Tibial nerve (tissue), 4 donors: ENCODE measurements around the gene OPN3. TPM values are rescaled to one million over a fixed set of nuclear protein-coding genes. Genes with fewer than 3 reads are reported as not detected.

ENCODE experiments used
- DNase-seq, 2 donors: peaks; one replicate each; pipeline ENCODE4 v3.0.0-alpha.2; 2019; ENCODE audit warnings: low spot score in 2 of 2
- H3K27ac ChIP-seq, 4 donors: fragments of 200-600 bp; sonication (generic) in 3 of 4; one replicate each; pipeline ENCODE4 v1.5.1; 2017 to 2019; ENCODE audit warnings: mild to moderate bottlenecking in 1 of 4
- H3K27me3 ChIP-seq, 2 donors: fragments of 200-600 bp; sonication (generic) in 1 of 2; one replicate each; pipeline versions ENCODE4 v1.5.1 to v1.6.0; 2017 to 2019
- H3K36me3 ChIP-seq, 3 donors: fragments of 200-600 bp; sonication (generic); one replicate each; pipeline ENCODE4 v1.5.1; 2018 to 2019
- H3K4me1 ChIP-seq, 4 donors: fragments of 200-600 bp; sonication (generic) in 3 of 4; one replicate each; pipeline ENCODE4 v1.5.1; 2017 to 2019
- H3K4me3 ChIP-seq, 4 donors: fragments of 200-600 bp; sonication (generic) in 3 of 4; one replicate each; pipeline ENCODE4 v1.5.1; 2017 to 2019; ENCODE audit warnings: mild to moderate bottlenecking in 1 of 4, moderate library complexity in 1 of 4
- H3K9me3 ChIP-seq, 4 donors: fragments of 200-600 bp; sonication (generic) in 3 of 4; one replicate each; pipeline ENCODE4 v1.5.1; 2017 to 2019
- EP300 ChIP-seq, 2 donors: sonication (generic); formaldehyde crosslinking; IDR thresholded peaks; one replicate each; pipeline ENCODE4 v1.6.1; 2017; ENCODE audit warnings: antibody characterized with exemption in 2 of 2, mild to moderate bottlenecking in 1 of 2
- POLR2A ChIP-seq, 2 donors: fragments of 450-650 bp; IDR thresholded peaks; one replicate each; pipeline ENCODE4 v1.6.1; 2017; ENCODE audit warnings: antibody characterized with exemption in 2 of 2, mild to moderate bottlenecking in 2 of 2, moderate library complexity in 2 of 2
- WGBS, 2 donors: methylation state at CpG; one replicate each; pipeline ENCODE4 v1.1.5; 2018; 5-methylcytosine and 5-hydroxymethylcytosine counted together
- total RNA-seq, 4 donors: library from RNA; depleted of rRNA; stranded (reverse); fragments of >200 nt; gene quantifications; one replicate each; pipeline ENCODE4 v1.1.0, GENCODE V29; 2016
- TF ChIP-seq, protein P1 (sequence below), 5 experiments: fragments of 200-600 bp in 3 of 5; fragments of 450-650 bp in 2 of 5; sonication (generic) in 3 of 5; IDR thresholded peaks; one replicate each; pipeline ENCODE4 v1.5.1; 2016 to 2019; ENCODE audit warnings: antibody characterized with exemption in 5 of 5, mild to moderate bottlenecking in 3 of 5, moderate library complexity in 2 of 5

The OPN3 gene
- total RNA-seq, 4 donors from 2014 or later, result 17.8 to 31.7 (median 19.7) TPM

GRCh38 chr1:241631674-241632073 lies 8.5 kb downstream of the OPN3 start:
- Histone ChIP-seq H3K4me1 (peaks cover 0 to 6% (median 2%) of the 10 kb centered on the region in 4 donors), H3K9me3 (no peaks in the 10 kb centered on the region), H3K27me3 (no peaks in the 10 kb centered on the region), H3K4me3 (no peak overlapping the region), H3K36me3 (peaks cover 0 to 12% (median 0%) of the 10 kb centered on the region in 3 donors), H3K27ac (no peak overlapping the region)
- DNase-seq, result no peak
- 83 to 93% methylated on average over 5 of the region's 5 CpGs for WGBS, 2 donors
- TF ChIP-seq EP300 (IDR thresholded peaks at IDR 0.05), result no peak
- TF ChIP-seq, protein P1, sequence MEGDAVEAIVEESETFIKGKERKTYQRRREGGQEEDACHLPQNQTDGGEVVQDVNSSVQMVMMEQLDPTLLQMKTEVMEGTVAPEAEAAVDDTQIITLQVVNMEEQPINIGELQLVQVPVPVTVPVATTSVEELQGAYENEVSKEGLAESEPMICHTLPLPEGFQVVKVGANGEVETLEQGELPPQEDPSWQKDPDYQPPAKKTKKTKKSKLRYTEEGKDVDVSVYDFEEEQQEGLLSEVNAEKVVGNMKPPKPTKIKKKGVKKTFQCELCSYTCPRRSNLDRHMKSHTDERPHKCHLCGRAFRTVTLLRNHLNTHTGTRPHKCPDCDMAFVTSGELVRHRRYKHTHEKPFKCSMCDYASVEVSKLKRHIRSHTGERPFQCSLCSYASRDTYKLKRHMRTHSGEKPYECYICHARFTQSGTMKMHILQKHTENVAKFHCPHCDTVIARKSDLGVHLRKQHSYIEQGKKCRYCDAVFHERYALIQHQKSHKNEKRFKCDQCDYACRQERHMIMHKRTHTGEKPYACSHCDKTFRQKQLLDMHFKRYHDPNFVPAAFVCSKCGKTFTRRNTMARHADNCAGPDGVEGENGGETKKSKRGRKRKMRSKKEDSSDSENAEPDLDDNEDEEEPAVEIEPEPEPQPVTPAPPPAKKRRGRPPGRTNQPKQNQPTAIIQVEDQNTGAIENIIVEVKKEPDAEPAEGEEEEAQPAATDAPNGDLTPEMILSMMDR (IDR thresholded peaks at IDR 0.05), result no peak
- no peak for TF ChIP-seq POLR2A (IDR thresholded peaks at IDR 0.05)

- Histone ChIP-seq H3K4me3 (no peak overlapping the region), H3K4me1 (peaks cover 0 to 3% (median 0%) of the 10 kb centered on the region in 4 donors), H3K27me3 (no peaks in the 10 kb centered on the region), H3K27ac (no peak overlapping the region), H3K9me3 (no peaks in the 10 kb centered on the region), H3K36me3 (peaks cover 0 to 12% (median 0%) of the 10 kb centered on the region in 3 donors)
- no peak for TF ChIP-seq EP300 (IDR thresholded peaks at IDR 0.05)
- WGBS, 2 donors, result 96 to 97% methylated on average over 2 of the region's 2 CpGs
- DNase-seq, result no peak
Measured at GRCh38 chr1:241630899-241631298, 9.3 kb downstream of the OPN3 start.

DNA sequence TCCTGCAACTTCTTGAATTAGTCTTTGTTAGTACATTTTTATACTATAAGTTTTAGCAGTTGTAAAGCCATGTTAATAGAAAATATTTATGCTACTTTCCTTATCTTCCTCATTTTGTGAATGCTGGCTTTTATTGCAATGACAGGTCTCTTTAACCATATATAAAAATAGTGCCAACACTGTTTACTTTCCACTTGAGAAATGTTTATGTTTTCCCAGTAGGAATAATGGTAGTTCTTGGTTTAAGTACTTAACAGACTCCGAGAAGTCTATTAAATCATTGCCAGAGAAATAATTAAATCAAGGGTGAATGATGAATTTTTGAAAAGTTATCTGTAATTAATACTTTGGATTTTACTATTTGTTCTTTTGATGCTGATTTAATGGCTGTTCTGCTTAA lies 9.7 kb downstream of the OPN3 start:
- H3K9me3 ChIP-seq, result no peaks in the 10 kb centered on the region
- H3K27ac ChIP-seq, result no peak overlapping the region
- H3K4me3 ChIP-seq, result no peak overlapping the region
- DNase-seq, result no peak
- peaks cover 0 to 9% (median 0%) of the 10 kb centered on the region in 3 donors for H3K36me3 ChIP-seq
- WGBS, 2 donors, result 76 to 93% methylated on average over 1 of the region's 1 CpG
- H3K4me1 ChIP-seq, result peaks cover 0 to 3% (median 0%) of the 10 kb centered on the region in 4 donors
- TF ChIP-seq, protein P1 (IDR thresholded peaks at IDR 0.05), result no peak
- no peak for TF ChIP-seq EP300 (IDR thresholded peaks at IDR 0.05)
- no peak for TF ChIP-seq POLR2A (IDR thresholded peaks at IDR 0.05)
- H3K27me3 ChIP-seq, result no peaks in the 10 kb centered on the region

- TF ChIP-seq POLR2A (IDR thresholded peaks at IDR 0.05), result no peak
- TF ChIP-seq, protein P1 (IDR thresholded peaks at IDR 0.05), result no peak
- no peak for TF ChIP-seq EP300 (IDR thresholded peaks at IDR 0.05)
- H3K4me3 ChIP-seq, result no peak overlapping the region
- no peak overlapping the region for H3K27ac ChIP-seq
- peaks cover 0 to 3% (median 0%) of the 10 kb centered on the region in 4 donors for H3K4me1 ChIP-seq
- H3K27me3 ChIP-seq, result no peaks in the 10 kb centered on the region
- H3K36me3 ChIP-seq, result peaks cover 0 to 4% (median 0%) of the 10 kb centered on the region in 3 donors
- H3K9me3 ChIP-seq, result no peaks in the 10 kb centered on the region
- DNase-seq, result no peak
Measured at GRCh38 chr1:241630005-241630404, 10.2 kb downstream of the OPN3 start.

- WGBS, 2 donors, result 40 to 49% methylated on average over 9 of the region's 9 CpGs
- H3K27me3 ChIP-seq, result no peaks in the 10 kb centered on the region
- H3K27ac ChIP-seq, result no peak overlapping the region
- no peak for DNase-seq
- peaks cover 0 to 3% (median 0%) of the 10 kb centered on the region in 4 donors for H3K4me1 ChIP-seq
- TF ChIP-seq, protein P1 (IDR thresholded peaks at IDR 0.05), result peak; percentile 23 to 46 (median 43)
- no peak for TF ChIP-seq EP300 (IDR thresholded peaks at IDR 0.05)
- no peak overlapping the region for H3K4me3 ChIP-seq
- no peaks in the 10 kb centered on the region for H3K9me3 ChIP-seq
- H3K36me3 ChIP-seq, result peaks cover 0 to 9% (median 0%) of the 10 kb centered on the region in 3 donors
Measured at GRCh38 chr1:241627453-241628259, 12.5 kb downstream of the OPN3 start.
